ENCODE results near the gene ENPP1. TPM values are rescaled to one million over a fixed set of nuclear protein-coding genes. Genes with fewer than 3 reads are reported as not detected.
"Not testable (repeated sequence)": the region's sequence is repeated elsewhere in the genome, so short reads cannot be mapped to it uniquely, and the experiment has no call there.

The ENPP1 gene
- total RNA-seq, 1 donor from 2014 or later, result 32.4 TPM

DNA sequence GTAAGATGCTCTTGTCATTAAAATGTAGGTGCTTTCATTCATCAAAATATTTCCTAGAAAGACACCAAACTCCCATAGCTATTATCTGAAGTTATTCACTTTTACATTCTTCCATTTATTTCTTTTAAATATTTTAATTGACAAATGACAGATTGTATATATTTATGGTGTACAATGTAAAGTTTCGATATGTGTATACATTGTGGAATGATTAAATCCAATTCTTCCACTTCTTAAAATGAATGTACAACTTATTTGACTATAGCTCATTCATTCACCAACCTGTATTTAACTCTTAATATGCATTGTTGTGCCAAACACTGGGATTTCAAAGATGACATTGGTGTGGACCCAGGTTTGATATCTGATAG, 102.4 kb downstream of the ENPP1 start:
- peaks cover 2% of the 10 kb centered on the region for H3K27me3 Mint-ChIP-seq (ENCODE audit: unreplicated experiment)
- no peaks in the 10 kb centered on the region for H3K9me3 Mint-ChIP-seq (ENCODE audit: unreplicated experiment)
- no peak for DNase-seq (ENCODE audit: low spot score)
- H3K4me3 Mint-ChIP-seq (ENCODE audit: unreplicated experiment), result no peak overlapping the region
- TF ChIP-seq, protein P1, sequence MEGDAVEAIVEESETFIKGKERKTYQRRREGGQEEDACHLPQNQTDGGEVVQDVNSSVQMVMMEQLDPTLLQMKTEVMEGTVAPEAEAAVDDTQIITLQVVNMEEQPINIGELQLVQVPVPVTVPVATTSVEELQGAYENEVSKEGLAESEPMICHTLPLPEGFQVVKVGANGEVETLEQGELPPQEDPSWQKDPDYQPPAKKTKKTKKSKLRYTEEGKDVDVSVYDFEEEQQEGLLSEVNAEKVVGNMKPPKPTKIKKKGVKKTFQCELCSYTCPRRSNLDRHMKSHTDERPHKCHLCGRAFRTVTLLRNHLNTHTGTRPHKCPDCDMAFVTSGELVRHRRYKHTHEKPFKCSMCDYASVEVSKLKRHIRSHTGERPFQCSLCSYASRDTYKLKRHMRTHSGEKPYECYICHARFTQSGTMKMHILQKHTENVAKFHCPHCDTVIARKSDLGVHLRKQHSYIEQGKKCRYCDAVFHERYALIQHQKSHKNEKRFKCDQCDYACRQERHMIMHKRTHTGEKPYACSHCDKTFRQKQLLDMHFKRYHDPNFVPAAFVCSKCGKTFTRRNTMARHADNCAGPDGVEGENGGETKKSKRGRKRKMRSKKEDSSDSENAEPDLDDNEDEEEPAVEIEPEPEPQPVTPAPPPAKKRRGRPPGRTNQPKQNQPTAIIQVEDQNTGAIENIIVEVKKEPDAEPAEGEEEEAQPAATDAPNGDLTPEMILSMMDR (IDR thresholded peaks at IDR 0.05; ENCODE audit: unreplicated experiment), result peak; percentile 35
- no peaks in the 10 kb centered on the region for H3K36me3 Mint-ChIP-seq (ENCODE audit: low read depth, unreplicated experiment)
- no peak overlapping the region for H3K27ac Mint-ChIP-seq (ENCODE audit: unreplicated experiment)
- H3K4me1 Mint-ChIP-seq (ENCODE audit: unreplicated experiment), result peaks cover 3% of the 10 kb centered on the region

- no peaks in the 10 kb centered on the region for H3K36me3 Mint-ChIP-seq (ENCODE audit: low read depth, unreplicated experiment)
- no peak for DNase-seq (ENCODE audit: low spot score)
- TF ChIP-seq, protein P1 (IDR thresholded peaks at IDR 0.05; ENCODE audit: unreplicated experiment), result no peak
- no peak overlapping the region for H3K27ac Mint-ChIP-seq (ENCODE audit: unreplicated experiment)
- no peaks in the 10 kb centered on the region for H3K9me3 Mint-ChIP-seq (ENCODE audit: unreplicated experiment)
- H3K4me1 Mint-ChIP-seq (ENCODE audit: unreplicated experiment), result no peaks in the 10 kb centered on the region
- no peak overlapping the region for H3K4me3 Mint-ChIP-seq (ENCODE audit: unreplicated experiment)
- H3K27me3 Mint-ChIP-seq (ENCODE audit: unreplicated experiment), result peaks cover 2% of the 10 kb centered on the region
Observed at GRCh38 chr6:131910956-131911355, 103.1 kb downstream of the ENPP1 start.

DNA sequence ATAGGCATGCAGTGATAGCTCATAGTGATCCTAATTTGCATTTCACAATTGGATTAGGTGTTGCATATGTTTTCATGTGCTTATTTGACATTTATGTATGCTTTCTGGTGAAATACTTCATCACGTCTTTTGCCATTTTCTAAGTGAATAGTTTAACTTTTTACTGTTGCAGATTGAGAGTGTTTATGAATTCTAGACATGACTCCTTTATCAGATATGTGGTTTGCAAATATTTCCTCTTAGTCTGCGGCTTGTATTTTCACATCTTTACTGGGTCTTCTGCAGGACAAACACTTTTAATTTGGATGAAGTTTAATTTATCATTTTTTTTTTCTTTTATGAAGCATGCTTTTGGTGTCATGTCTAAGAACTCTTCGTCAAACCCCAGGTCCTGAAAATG, 104.1 kb downstream of the ENPP1 start:
- H3K27ac Mint-ChIP-seq (ENCODE audit: unreplicated experiment), result no peak overlapping the region

DNA sequence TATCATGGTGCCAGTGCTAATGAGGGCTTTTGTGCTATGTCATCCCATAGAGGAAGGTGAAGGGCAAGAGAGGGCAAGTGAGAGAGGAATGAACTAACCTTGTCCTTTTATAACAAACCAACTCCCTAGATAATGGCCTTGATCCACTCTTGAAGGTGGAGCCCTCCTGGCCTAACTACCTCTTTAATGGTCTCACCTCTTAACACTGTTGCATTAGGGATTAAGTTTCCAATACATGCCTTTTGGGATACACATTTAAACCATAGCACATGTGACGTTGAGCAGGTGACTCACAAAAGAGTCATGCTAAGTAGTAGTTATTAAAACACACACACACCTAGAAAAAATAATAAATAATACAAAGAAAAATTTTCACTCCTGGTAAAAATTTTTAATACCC, 106.4 kb downstream of the ENPP1 start:
- no peak overlapping the region for H3K4me3 Mint-ChIP-seq (ENCODE audit: unreplicated experiment)
- H3K27ac Mint-ChIP-seq (ENCODE audit: unreplicated experiment), result no peak overlapping the region
- peaks cover 2% of the 10 kb centered on the region for H3K27me3 Mint-ChIP-seq (ENCODE audit: unreplicated experiment)
- H3K4me1 Mint-ChIP-seq (ENCODE audit: unreplicated experiment), result peaks cover 5% of the 10 kb centered on the region
- TF ChIP-seq, protein P1 (IDR thresholded peaks at IDR 0.05; ENCODE audit: unreplicated experiment), result no peak
- no peaks in the 10 kb centered on the region for H3K36me3 Mint-ChIP-seq (ENCODE audit: low read depth, unreplicated experiment)
- DNase-seq (ENCODE audit: low spot score), result no peak
- no peaks in the 10 kb centered on the region for H3K9me3 Mint-ChIP-seq (ENCODE audit: unreplicated experiment)

More for the DNA sequence above, 104.1 kb downstream of the ENPP1 start:
- Mint-ChIP-seq H3K4me1 (ENCODE audit: unreplicated experiment) (no peaks in the 10 kb centered on the region), H3K4me3 (ENCODE audit: unreplicated experiment) (no peak overlapping the region), H3K9me3 (ENCODE audit: unreplicated experiment) (no peaks in the 10 kb centered on the region), H3K27me3 (ENCODE audit: unreplicated experiment) (peaks cover 2% of the 10 kb centered on the region), H3K36me3 (ENCODE audit: low read depth, unreplicated experiment) (no peaks in the 10 kb centered on the region)
- TF ChIP-seq, protein P1 (IDR thresholded peaks at IDR 0.05; ENCODE audit: unreplicated experiment), result no peak
- DNase-seq (ENCODE audit: low spot score), result no peak

DNA sequence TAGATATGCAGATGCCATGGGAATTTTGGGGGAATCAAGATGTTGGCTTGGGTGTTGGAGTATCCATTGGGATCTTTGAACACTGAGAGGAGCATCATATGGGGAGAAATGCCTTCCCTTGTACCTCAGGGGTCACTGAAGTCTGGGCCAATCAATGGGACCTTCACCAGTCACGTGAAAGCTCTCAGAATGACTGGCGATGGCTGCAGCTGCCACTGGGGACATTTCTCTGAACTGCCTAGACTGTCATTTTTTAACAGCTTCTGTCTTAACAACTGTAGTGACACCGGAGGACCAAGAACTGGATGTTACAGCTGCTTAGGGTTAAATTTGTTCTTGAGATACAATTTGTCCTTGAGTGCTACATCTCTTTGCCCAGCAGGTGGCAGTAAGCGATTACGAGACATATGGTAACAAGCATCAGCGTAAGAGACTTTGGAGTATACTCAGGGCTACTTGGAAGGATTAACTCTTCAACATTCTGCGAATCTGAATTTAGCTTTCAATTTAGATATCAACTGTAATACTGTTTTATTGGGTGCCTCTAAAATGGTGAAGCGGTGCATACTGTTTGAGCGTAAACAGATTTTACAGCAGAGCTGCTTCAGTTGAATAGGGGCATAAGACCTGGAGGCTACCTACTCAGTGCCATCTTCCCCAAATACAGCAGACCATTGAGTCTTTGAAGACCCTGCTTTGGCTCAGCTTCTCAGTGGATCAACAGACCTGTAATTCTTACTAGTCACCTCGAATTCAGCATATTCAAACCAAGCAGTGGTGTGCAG, 107.3 kb downstream of the ENPP1 start:
- Mint-ChIP-seq H3K36me3 (ENCODE audit: low read depth, unreplicated experiment) (no peaks in the 10 kb centered on the region), H3K27ac (ENCODE audit: unreplicated experiment) (no peak overlapping the region), H3K27me3 (ENCODE audit: unreplicated experiment) (peaks cover 2% of the 10 kb centered on the region), H3K4me3 (ENCODE audit: unreplicated experiment) (no peak overlapping the region), H3K4me1 (ENCODE audit: unreplicated experiment) (peaks cover 5% of the 10 kb centered on the region), H3K9me3 (ENCODE audit: unreplicated experiment) (no peaks in the 10 kb centered on the region)
- TF ChIP-seq, protein P1 (IDR thresholded peaks at IDR 0.05; ENCODE audit: unreplicated experiment), result peak; percentile 87
- DNase-seq (ENCODE audit: low spot score), result peak; percentile 66

- not testable (repeated sequence) for DNase-seq (ENCODE audit: low spot score); H3K9me3 Mint-ChIP-seq (ENCODE audit: unreplicated experiment); H3K36me3 Mint-ChIP-seq (ENCODE audit: low read depth, unreplicated experiment); H3K27me3 Mint-ChIP-seq (ENCODE audit: unreplicated experiment); H3K4me3 Mint-ChIP-seq (ENCODE audit: unreplicated experiment); H3K4me1 Mint-ChIP-seq (ENCODE audit: unreplicated experiment); H3K27ac Mint-ChIP-seq (ENCODE audit: unreplicated experiment)
Observed at GRCh38 chr6:131916091-131916796, 108.4 kb downstream of the ENPP1 start.
